GM06990 (cell line): Measurements from ENCODE around the gene DMD.

Experiments
- DNase-seq: peaks from one replicate; pipeline ENCODE4 v3.0.0-alpha.2; 2011; ENCODE audit not compliant: insufficient read length; ENCODE audit errors: extremely low read depth
- H3K27me3 ChIP-seq: replicated peaks from 2 replicates; pipeline ENCODE4 v1.6.0; 2011; ENCODE audit warnings: low read length; ENCODE audit not compliant: control insufficient read depth, insufficient read depth
- H3K36me3 ChIP-seq: 2 replicates; pipeline ENCODE4 v1.5.1; 2011; ENCODE audit warnings: low read length; ENCODE audit not compliant: control insufficient read depth, insufficient read depth
- H3K4me3 ChIP-seq: replicated peaks from 2 replicates; pipeline ENCODE4 v1.5.1; 2011; ENCODE audit warnings: low read depth, mild to moderate bottlenecking, control low read depth, low read length
- CTCF ChIP-seq: IDR thresholded peaks from 2 replicates; pipeline ENCODE4 v1.5.1; 2011; ENCODE audit warnings: low read length, control low read depth, mild to moderate bottlenecking, inconsistent platforms; ENCODE audit not compliant: insufficient read depth, poor library complexity, severe bottlenecking

DMD gene

GRCh38 chrX:31805781-31806180 is 1405.6 kb downstream of the DMD start:
- Histone ChIP-seq H3K4me3 (no peak overlapping the region), H3K27me3 (no peaks in the 10 kb centered on the region)
- TF ChIP-seq CTCF: no peak

GRCh38 chrX:31800219-31800618 is 1411.1 kb downstream of the DMD start:
- Histone ChIP-seq H3K4me3 (no peak overlapping the region), H3K27me3 (no peaks in the 10 kb centered on the region), H3K36me3 (no peaks in the 10 kb centered on the region)
- no peak for TF ChIP-seq CTCF
- DNase-seq: no peak

More at GRCh38 chrX:31805781-31806180, 1405.6 kb downstream of the DMD start:
- no peak for DNase-seq
- H3K36me3 ChIP-seq: no peaks in the 10 kb centered on the region

- no peaks in the 10 kb centered on the region for H3K27me3 ChIP-seq
- no peaks in the 10 kb centered on the region for H3K36me3 ChIP-seq
- no peak overlapping the region for H3K4me3 ChIP-seq
- no peak for DNase-seq
- TF ChIP-seq CTCF: no peak
Observed at GRCh38 chrX:31796624-31797023, 1414.7 kb downstream of the DMD start.

- no peak for TF ChIP-seq CTCF
- Histone ChIP-seq H3K4me3 (no peak overlapping the region), H3K27me3 (no peaks in the 10 kb centered on the region), H3K36me3 (no peaks in the 10 kb centered on the region)
- no peak for DNase-seq
Observed at GRCh38 chrX:31747411-31747810, 1463.9 kb downstream of the DMD start.

- no peak for TF ChIP-seq CTCF
- no peaks in the 10 kb centered on the region for H3K27me3 ChIP-seq
- H3K4me3 ChIP-seq: no peak overlapping the region
- DNase-seq: no peak
- H3K36me3 ChIP-seq: no peaks in the 10 kb centered on the region
Observed at GRCh38 chrX:31743004-31743403, 1468.3 kb downstream of the DMD start.

- DNase-seq: no peak
- no peak for TF ChIP-seq CTCF
- Histone ChIP-seq H3K36me3 (no peaks in the 10 kb centered on the region), H3K27me3 (no peaks in the 10 kb centered on the region), H3K4me3 (no peak overlapping the region)
Observed at GRCh38 chrX:31717474-31717873, 1493.9 kb downstream of the DMD start.
